Fibroblast of lung (primary cell): ENCODE data around the gene GSTM3. TPM values are rescaled to one million over a fixed set of nuclear protein-coding genes. Genes with fewer than 3 reads are reported as not detected.

Source experiments
- DNase-seq, 2 donors: peaks; one replicate each; pipeline versions ENCODE4 v3.0.0 to v3.0.0-alpha.2; 2010; ENCODE audit warnings: low read depth in 2 of 2
- H2AFZ ChIP-seq: 2 replicates; pipeline ENCODE4 v1.5.1; 2012; ENCODE audit warnings: low read length, control low read depth, inconsistent platforms
- H3K27ac ChIP-seq: 2 replicates; pipeline ENCODE4 v1.5.1; 2011; ENCODE audit warnings: low read length, control low read depth; ENCODE audit not compliant: insufficient read depth
- H3K27me3 ChIP-seq: 2 replicates; pipeline ENCODE4 v1.5.1; 2011; ENCODE audit warnings: mild to moderate bottlenecking, low read length; ENCODE audit not compliant: control insufficient read depth, insufficient read depth
- H3K36me3 ChIP-seq: 2 replicates; pipeline ENCODE4 v1.5.1; 2011; ENCODE audit warnings: low read length; ENCODE audit not compliant: control insufficient read depth, insufficient read depth
- H3K4me1 ChIP-seq: 2 replicates; pipeline ENCODE4 v1.5.1; 2011; ENCODE audit warnings: low read length; ENCODE audit not compliant: control insufficient read depth, insufficient read depth; ENCODE audit errors: extremely low read depth
- H3K4me2 ChIP-seq: 2 replicates; pipeline ENCODE4 v1.5.1; 2011; ENCODE audit warnings: low read length, control low read depth; ENCODE audit not compliant: insufficient read depth; ENCODE audit errors: extremely low read depth
- H3K4me3 ChIP-seq, 4 experiments: fragments of 200-600 bp in 1 of 4; sonication (generic) in 1 of 4; replicated peaks in 1 of 4; 2 replicates each; pipeline ENCODE4 v1.5.1; 2011 to 2016; ENCODE audit warnings: low read length in 4 of 4, low read depth in 3 of 4, mild to moderate bottlenecking in 3 of 4, control low read depth in 2 of 4, inconsistent platforms in 1 of 4, mixed read lengths in 1 of 4; ENCODE audit not compliant: insufficient read depth in 1 of 4; ENCODE audit errors: control extremely low read depth in 1 of 4
- H3K79me2 ChIP-seq: 2 replicates; pipeline ENCODE4 v1.5.1; 2012; ENCODE audit warnings: mild to moderate bottlenecking, low read length, inconsistent platforms; ENCODE audit not compliant: control insufficient read depth, insufficient read depth
- H3K9ac ChIP-seq: 2 replicates; pipeline ENCODE4 v1.5.1; 2011; ENCODE audit warnings: mild to moderate bottlenecking, low read length, control low read depth; ENCODE audit not compliant: insufficient read depth
- H3K9me3 ChIP-seq: 2 replicates; pipeline ENCODE4 v1.5.1; 2012; ENCODE audit warnings: low read depth, low read length; ENCODE audit not compliant: control insufficient read depth, insufficient read depth
- H4K20me1 ChIP-seq: 2 replicates; pipeline ENCODE4 v1.5.1; 2011; ENCODE audit warnings: low read length; ENCODE audit not compliant: control insufficient read depth, insufficient read depth; ENCODE audit errors: extremely low read depth
- CTCF ChIP-seq, 2 donors: IDR thresholded peaks in 1 of 2; conservative IDR thresholded peaks in 1 of 2; 1 replicate in 1 of 2; 2 replicates in 1 of 2; pipeline ENCODE4 v1.5.1; 2011 to 2012; ENCODE audit warnings: low read length in 2 of 2, control low read depth in 1 of 2, inconsistent platforms in 1 of 2, low read depth in 1 of 2, mild to moderate bottlenecking in 1 of 2
- EZH2 ChIP-seq: IDR thresholded peaks from 2 replicates; pipeline ENCODE4 v1.5.1; 2012; ENCODE audit warnings: low read length, control low read depth, mild to moderate bottlenecking; ENCODE audit errors: missing control alignments
- polyA plus RNA-seq, 2 donors: library from polyadenylated mRNA; depleted of rRNA in 1 of 2; stranded (reverse) in 1 of 2; unstranded in 1 of 2; fragments of >200 nt; gene quantifications; 2 replicates each; pipeline ENCODE4 v1.2.1, GENCODE V29; 2011 to 2012; ENCODE audit warnings: missing spikeins in 1 of 2
- total RNA-seq: library from RNA; depleted of rRNA; stranded (reverse); fragments of >200 nt; gene quantifications from 2 replicates; pipeline ENCODE4 v1.2.1, GENCODE V29; 2014

The GSTM3 gene
- total and polyA plus RNA-seq, 2 donors (not counting 1 experiment from before 2014, with no cell fraction given): 51.4 to 207 TPM

GRCh38 chr1:109716121-109716520, 24.7 kb downstream of the GSTM3 start:
- TF ChIP-seq EZH2: no peak
- no peak for TF ChIP-seq CTCF (conservative IDR thresholded peaks at IDR 0.05 in 1 of 2, IDR thresholded peaks at IDR 0.05 in 1 of 2; ENCODE audit: low read depth in 1 of 2, low read length in 2 of 2)
- H3K27me3 ChIP-seq: no peaks in the 10 kb centered on the region
- no peaks in the 10 kb centered on the region for H3K36me3 ChIP-seq
- no peaks in the 10 kb centered on the region for H3K79me2 ChIP-seq
- no peaks in the 10 kb centered on the region for H3K9me3 ChIP-seq
- no peak overlapping the region for H3K9ac ChIP-seq
- H3K4me2 ChIP-seq: no peak overlapping the region
- H3K27ac ChIP-seq: no peak overlapping the region
- no peak for DNase-seq
- no peak overlapping the region for H2AFZ ChIP-seq
- no peaks in the 10 kb centered on the region for H4K20me1 ChIP-seq
- no peaks in the 10 kb centered on the region for H3K4me1 ChIP-seq
- H3K4me3 ChIP-seq: no peak overlapping the region

GRCh38 chr1:109714661-109715372, 26.0 kb downstream of the GSTM3 start:
- no peaks in the 10 kb centered on the region for H3K27me3 ChIP-seq
- H3K9me3 ChIP-seq: no peaks in the 10 kb centered on the region
- no peaks in the 10 kb centered on the region for H3K36me3 ChIP-seq
- no peak overlapping the region for H2AFZ ChIP-seq
- TF ChIP-seq EZH2 (no peak), CTCF (conservative IDR thresholded peaks at IDR 0.05 in 1 of 2, IDR thresholded peaks at IDR 0.05 in 1 of 2; ENCODE audit: low read depth in 1 of 2, low read length in 2 of 2) (no peak)
- no peaks in the 10 kb centered on the region for H4K20me1 ChIP-seq
- no peak overlapping the region for H3K4me3 ChIP-seq
- no peak overlapping the region for H3K9ac ChIP-seq
- DNase-seq: no peak
- H3K4me2 ChIP-seq: no peak overlapping the region
- H3K4me1 ChIP-seq: no peaks in the 10 kb centered on the region
- no peak overlapping the region for H3K27ac ChIP-seq
- no peaks in the 10 kb centered on the region for H3K79me2 ChIP-seq

- H3K36me3 ChIP-seq: no peaks in the 10 kb centered on the region
- no peak overlapping the region for H3K4me2 ChIP-seq
- H3K27me3 ChIP-seq: no peaks in the 10 kb centered on the region
- no peak for DNase-seq
- no peak overlapping the region for H2AFZ ChIP-seq
- no peak overlapping the region for H3K27ac ChIP-seq
- H4K20me1 ChIP-seq: no peaks in the 10 kb centered on the region
- H3K9ac ChIP-seq: no peak overlapping the region
- no peaks in the 10 kb centered on the region for H3K79me2 ChIP-seq
- no peaks in the 10 kb centered on the region for H3K9me3 ChIP-seq
- no peaks in the 10 kb centered on the region for H3K4me1 ChIP-seq
- H3K4me3 ChIP-seq: no peak overlapping the region
- TF ChIP-seq EZH2 (no peak), CTCF (conservative IDR thresholded peaks at IDR 0.05 in 1 of 2, IDR thresholded peaks at IDR 0.05 in 1 of 2; ENCODE audit: low read depth in 1 of 2, low read length in 2 of 2) (no peak)
Observed at GRCh38 chr1:109713636-109714035, 27.2 kb downstream of the GSTM3 start.
